IPS-11a (cell line): Measurements from ENCODE around the gene CAPZA3.
"Not testable (repeated sequence)": the region's sequence is repeated elsewhere in the genome, so short reads cannot be mapped to it uniquely, and the experiment has no call there.

Experiments
- H3K4me3 ChIP-seq: one replicate; pipeline ENCODE4 v1.5.1; 2013; ENCODE audit warnings: low read depth, low read length, control low read depth

The CAPZA3 gene, protein sequence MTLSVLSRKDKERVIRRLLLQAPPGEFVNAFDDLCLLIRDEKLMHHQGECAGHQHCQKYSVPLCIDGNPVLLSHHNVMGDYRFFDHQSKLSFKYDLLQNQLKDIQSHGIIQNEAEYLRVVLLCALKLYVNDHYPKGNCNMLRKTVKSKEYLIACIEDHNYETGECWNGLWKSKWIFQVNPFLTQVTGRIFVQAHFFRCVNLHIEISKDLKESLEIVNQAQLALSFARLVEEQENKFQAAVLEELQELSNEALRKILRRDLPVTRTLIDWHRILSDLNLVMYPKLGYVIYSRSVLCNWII

GRCh38 chr12:18737819-18738218 is at the start of gene CAPZA3, which contains the start of gene PLCZ1:
TSS of gene CAPZA3 (plus strand) at chr12:18738119. CDS start at chr12:18738269, 150 bp downstream.
TSS of gene PLCZ1 (minus strand) at chr12:18738012. CDS start at chr12:18737371, 641 bp downstream.
- H3K4me3 ChIP-seq: no peak within 1 kb of the TSS

DNA sequence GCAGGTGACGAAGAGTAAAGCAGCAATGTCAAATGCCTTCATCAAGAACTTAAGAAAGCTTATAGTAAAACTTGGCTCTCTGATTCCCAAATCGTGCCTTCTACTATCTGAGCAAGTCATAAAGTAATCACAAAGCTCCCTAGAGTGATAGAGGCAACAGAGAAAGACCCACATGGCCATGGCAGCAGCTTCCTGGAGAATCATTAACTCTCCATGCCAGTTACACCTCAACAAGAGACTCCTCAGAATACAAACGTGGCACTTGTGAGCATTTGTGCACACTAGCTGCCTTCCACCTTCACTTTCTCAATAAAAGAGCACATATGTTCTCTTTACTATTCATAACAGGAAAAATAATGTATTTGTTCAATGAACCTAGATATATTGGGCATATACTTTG is 48.1 kb upstream of the CAPZA3 start:
- no peak overlapping the region for H3K4me3 ChIP-seq

DNA sequence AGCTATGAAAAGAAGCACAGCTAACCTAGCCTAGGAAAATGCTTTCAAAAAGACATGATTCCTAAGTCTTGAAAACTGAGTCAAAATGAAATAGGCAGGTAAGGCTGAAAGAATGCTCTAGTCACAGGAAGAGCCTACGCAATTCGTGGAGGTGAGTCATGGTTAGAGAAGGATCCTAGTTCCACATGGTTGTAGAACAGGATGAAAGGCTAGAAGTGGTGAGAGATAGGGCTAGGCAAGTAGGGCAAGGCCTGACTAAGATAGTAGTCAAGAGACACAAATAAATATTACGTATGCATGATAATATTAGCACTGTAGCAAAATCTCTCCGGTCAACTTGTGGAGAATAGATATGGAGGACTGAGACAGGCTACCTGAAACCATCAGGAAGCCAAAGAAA is 47.3 kb upstream of the CAPZA3 start:
- H3K4me3 ChIP-seq: no peak overlapping the region

- H3K4me3 ChIP-seq: not testable (repeated sequence)
These were observed 43.9 kb upstream of the CAPZA3 start for GRCh38 chr12:18693986-18694385.

DNA sequence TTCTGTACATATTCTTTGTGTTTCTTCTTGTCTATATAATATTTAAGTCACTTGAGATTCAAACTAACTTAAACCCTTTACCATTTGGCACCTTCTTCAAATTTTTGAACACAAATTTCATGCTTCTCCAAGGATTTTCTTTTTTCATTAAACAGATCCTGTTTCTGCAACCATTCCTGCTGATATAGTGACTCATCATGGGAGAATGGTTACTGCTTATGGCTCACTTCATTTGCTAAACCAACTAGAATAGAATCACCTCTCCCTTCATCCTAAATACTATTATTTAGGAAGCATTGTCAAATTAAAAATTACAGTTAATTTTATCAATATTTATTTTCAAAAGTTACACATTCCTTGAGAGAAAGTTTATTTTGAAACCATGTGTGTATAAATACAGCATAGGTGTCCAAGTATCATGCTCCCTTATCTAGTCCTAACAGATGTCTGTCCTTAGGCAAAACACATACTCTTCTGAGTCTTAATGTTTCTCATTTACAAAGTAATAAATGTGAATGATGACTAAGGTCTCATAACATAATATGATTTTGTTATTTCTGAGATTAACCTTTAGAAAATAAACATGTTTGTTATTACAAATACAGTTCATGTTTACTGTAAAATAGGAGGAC is 40.8 kb upstream of the CAPZA3 start:
- no peak overlapping the region for H3K4me3 ChIP-seq

DNA sequence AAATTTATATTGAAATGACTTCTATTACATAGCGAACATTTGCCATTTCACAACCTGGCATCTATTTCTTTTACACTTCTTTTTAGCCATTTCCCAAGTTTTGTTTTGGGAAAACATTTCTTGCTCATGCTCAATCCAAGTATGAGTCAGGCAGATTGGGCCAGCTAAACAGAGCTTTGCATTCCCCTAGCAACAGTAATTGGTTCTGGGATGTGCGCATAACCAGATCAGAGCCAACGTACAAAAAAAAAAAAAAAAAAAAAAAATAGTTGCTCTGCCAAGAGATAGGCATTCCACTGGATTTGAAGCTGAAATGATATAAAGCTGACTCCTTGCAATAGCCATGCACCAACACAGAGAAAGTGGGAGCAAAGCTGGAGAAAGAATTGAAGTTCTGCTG is 37.6 kb upstream of the CAPZA3 start:
- no peak overlapping the region for H3K4me3 ChIP-seq

DNA sequence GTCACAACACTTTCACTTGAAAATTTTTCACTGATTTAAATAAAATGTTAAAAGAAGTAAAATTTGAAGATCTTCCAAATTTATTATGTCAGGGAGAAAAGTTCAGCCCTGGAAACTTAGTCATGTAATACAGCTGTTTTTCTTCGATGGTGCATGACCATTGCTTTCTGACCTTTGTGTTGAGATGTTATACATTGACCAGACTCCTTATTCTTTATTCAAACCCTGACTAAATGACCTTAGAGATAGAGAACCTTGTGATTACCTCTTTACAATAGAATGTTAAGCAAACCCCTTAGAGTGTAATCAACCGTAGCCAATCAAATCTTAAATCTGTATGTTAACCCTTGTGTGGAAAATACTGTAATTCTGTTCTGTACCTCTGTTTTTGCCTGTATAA is 34.6 kb upstream of the CAPZA3 start:
- H3K4me3 ChIP-seq: no peak overlapping the region

DNA sequence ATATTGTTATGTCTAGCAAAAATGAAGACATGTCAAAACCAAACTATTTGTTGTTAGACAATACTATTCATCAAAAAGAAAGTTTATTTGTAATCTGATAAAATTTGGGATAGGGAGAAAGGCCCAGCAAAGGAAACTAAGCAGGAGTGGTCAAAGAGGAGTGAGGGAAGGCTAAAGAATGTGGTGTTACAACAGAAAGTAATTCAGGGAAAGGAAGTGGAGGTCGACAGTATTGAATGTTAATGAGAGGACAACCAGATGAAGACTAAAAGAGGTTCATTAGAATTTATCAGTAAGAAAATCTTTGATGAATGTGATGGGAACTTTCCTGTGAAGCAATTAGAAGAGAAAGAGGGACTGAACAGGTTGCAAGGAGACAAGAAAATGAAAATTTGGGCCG is 34.0 kb upstream of the CAPZA3 start:
- H3K4me3 ChIP-seq: no peak overlapping the region

GRCh38 chr12:18706798-18707197 is 31.1 kb upstream of the CAPZA3 start:
- H3K4me3 ChIP-seq: no peak overlapping the region

GRCh38 chr12:18716236-18716635 is 21.7 kb upstream of the CAPZA3 start:
- H3K4me3 ChIP-seq: no peak overlapping the region

DNA sequence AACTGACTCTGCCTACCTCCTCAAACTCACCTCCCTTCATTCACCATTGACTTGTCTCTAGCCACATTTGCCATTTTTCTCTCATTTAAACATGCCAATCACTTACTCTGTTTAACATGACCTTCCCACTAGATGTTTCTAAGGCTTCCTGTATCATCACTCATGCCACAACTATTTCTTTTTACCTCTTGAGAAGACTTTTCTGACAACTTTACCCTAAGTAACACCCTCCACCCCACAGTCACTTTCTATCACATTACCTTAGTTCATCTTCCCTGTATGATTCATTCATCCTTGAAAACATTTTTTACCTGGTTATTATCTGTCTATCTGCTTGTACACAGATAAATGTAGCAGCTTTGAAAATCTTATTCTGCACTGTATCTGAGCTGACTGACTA is 19.5 kb upstream of the CAPZA3 start:
- no peak overlapping the region for H3K4me3 ChIP-seq

GRCh38 chr12:18719922-18720510 is 17.9 kb upstream of the CAPZA3 start:
- H3K4me3 ChIP-seq: no peak overlapping the region

- H3K4me3 ChIP-seq: no peak overlapping the region
These were observed 17.2 kb upstream of the CAPZA3 start for GRCh38 chr12:18720690-18721089.

DNA sequence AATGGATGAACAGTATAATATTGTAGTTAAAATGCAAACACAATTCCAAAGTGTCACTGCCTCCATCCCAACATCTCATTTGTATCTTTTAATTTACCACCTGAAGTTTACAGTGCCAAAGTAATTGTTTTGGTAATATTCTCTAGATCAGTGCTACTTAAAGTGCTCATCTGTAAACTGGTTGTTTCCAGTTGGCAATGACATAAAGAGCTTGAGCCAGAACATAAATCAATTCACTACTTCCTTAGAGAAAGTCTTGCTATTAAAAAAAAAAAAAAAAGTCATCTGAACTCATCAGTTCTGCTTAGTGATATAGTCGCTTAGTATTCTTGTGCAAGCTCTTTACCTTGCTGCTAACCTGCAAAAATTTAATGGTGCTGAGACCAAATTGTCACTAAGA is 16.5 kb upstream of the CAPZA3 start:
- H3K4me3 ChIP-seq: no peak overlapping the region

- no peak overlapping the region for H3K4me3 ChIP-seq
These were observed 14.2 kb upstream of the CAPZA3 start for GRCh38 chr12:18723752-18724151.

- H3K4me3 ChIP-seq: no peak overlapping the region
These were observed 6.8 kb upstream of the CAPZA3 start for GRCh38 chr12:18731156-18731555.

DNA sequence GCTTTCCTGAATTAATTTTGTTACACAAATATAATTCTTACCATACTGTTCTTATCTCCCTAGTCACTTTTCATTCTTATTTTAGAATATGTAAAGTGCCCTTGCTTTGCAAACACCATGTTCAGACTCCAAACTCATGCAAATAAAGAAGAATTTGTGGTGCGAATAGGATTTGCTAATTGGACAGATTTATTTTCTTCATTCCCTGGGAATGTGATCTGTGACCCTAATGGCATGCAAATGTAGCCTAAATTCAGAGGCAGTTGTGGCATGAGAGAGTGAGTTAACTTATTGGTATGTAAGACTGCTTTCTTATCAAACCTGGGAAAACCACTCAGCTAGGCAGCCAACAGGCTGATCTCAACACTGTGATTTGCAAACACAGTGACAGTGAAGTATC is 10.0 kb downstream of the CAPZA3 start:
- no peak overlapping the region for H3K4me3 ChIP-seq

- H3K4me3 ChIP-seq: no peak overlapping the region
These were observed 11.6 kb downstream of the CAPZA3 start for GRCh38 chr12:18749386-18749957.

DNA sequence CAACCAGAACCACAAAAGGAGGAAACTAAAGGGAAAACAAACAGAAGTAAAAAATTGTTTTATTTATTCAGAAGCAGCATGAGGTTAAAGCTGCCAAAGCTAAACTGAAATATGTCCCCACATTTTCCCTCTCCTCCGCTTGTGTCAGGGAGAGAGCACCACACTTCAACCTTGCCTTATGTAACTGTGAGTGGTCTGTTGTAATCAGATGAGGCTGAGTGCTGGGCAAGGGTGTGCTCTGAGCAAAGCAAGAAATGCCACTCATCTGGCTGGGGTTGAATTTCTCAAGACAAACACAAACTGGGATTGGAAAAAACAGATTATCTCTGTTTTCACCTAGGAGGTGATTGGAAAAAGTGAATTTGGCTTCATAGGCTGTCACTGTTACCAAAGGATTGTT is 12.2 kb downstream of the CAPZA3 start:
- no peak overlapping the region for H3K4me3 ChIP-seq

GRCh38 chr12:18751866-18752265 is 13.9 kb downstream of the CAPZA3 start:
- H3K4me3 ChIP-seq: no peak overlapping the region

DNA sequence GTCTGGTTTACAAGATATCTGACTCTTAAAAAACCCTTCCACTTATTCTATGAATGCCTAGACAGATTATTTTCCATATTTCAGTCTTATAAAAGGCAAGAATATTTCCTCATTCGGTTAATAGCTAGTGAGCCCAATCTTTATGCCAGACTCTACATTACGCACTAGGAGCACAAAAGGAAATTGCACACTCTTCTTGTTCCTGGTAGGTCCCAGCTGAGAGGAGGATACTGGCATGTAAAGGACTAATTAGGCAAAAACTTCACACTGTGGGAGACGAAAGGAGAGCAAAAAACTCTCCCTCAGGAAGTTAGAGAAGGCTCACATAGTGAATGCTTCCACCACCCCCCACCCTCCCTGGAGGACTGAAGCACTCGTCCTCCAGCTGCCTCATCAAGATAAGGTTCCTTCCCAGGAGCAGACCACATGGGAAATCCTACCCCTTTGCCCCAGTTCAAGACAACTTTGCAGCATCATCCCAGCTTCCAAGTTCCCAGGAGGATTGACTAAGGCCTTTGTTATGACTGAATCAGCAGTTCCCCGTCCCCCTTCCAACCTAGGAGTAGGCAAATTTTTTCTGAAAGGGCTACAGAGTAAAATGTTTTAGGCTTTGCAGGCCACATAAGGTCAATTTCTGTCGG is 14.5 kb downstream of the CAPZA3 start:
- no peak overlapping the region for H3K4me3 ChIP-seq
